Esophagus muscularis mucosa (tissue), 4 donors: ENCODE measurements around the gene STK39. TPM values are rescaled to one million over a fixed set of nuclear protein-coding genes. Genes with fewer than 3 reads are reported as not detected.

Source experiments
- DNase-seq: peaks from one replicate; pipeline ENCODE4 v3.0.0-alpha.2; 2017; ENCODE audit errors: extremely low spot score
- H3K27ac ChIP-seq, 4 donors: fragments of 200-600 bp; sonication (generic); replicated peaks in 1 of 4; 1 replicate in 3 of 4; 2 replicates in 1 of 4; pipeline ENCODE4 v1.5.1; 2016 to 2019; ENCODE audit warnings: mild to moderate bottlenecking in 1 of 4
- H3K27me3 ChIP-seq, 4 donors: fragments of 200-600 bp; sonication (generic); one replicate each; pipeline versions ENCODE4 v1.5.1 to v1.6.0; 2016 to 2019
- H3K36me3 ChIP-seq, 4 donors: fragments of 200-600 bp; sonication (generic); one replicate each; pipeline ENCODE4 v1.5.1; 2016 to 2019
- H3K4me1 ChIP-seq, 4 donors: fragments of 200-600 bp; sonication (generic); one replicate each; pipeline ENCODE4 v1.5.1; 2016 to 2019
- H3K4me3 ChIP-seq, 4 donors: fragments of 200-600 bp; sonication (generic); 1 replicate in 2 of 4; 2 replicates in 2 of 4; pipeline ENCODE4 v1.5.1; 2016 to 2019; ENCODE audit warnings: mild to moderate bottlenecking in 4 of 4, moderate library complexity in 1 of 4
- H3K9me3 ChIP-seq, 4 donors: fragments of 200-600 bp; sonication (generic); 1 replicate in 3 of 4; 2 replicates in 1 of 4; pipeline ENCODE4 v1.5.1; 2016 to 2019
- EP300 ChIP-seq: sonication (generic); formaldehyde crosslinking; IDR thresholded peaks from one replicate; pipeline ENCODE4 v1.6.1; 2017; ENCODE audit warnings: antibody characterized with exemption
- POLR2A ChIP-seq: fragments of 450-650 bp; IDR thresholded peaks from one replicate; pipeline ENCODE4 v1.6.1; 2017; ENCODE audit warnings: antibody characterized with exemption, moderate library complexity, mild to moderate bottlenecking, low read depth
- POLR2AphosphoS5 ChIP-seq, 2 donors: sonication (generic); formaldehyde crosslinking; IDR thresholded peaks; one replicate each; pipeline ENCODE4 v1.6.1; 2017; ENCODE audit warnings: antibody characterized with exemption in 2 of 2
- WGBS: methylation state at CpG from one replicate; pipeline ENCODE4 v1.1.5; 2018; 5-methylcytosine and 5-hydroxymethylcytosine counted together
- intact Hi-C: fragments of 100-400 bp; cut with DNase I; formaldehyde crosslinking; loops from one replicate; pipeline ENCODE4 v1.15.1; 2023
- total RNA-seq, 4 donors: library from RNA; depleted of rRNA; stranded (reverse); fragments of >200 nt; gene quantifications; one replicate each; pipeline versions ENCODE4 v1.1.0 to v1.2.1, GENCODE V29; 2016
- TF ChIP-seq, protein P1 (sequence below), 3 experiments: fragments of 200-600 bp in 2 of 3; fragments of 450-650 bp in 1 of 3; sonication (generic) in 2 of 3; IDR thresholded peaks; one replicate each; pipeline ENCODE4 v1.5.1; 2017 to 2019; ENCODE audit warnings: antibody characterized with exemption in 3 of 3, mild to moderate bottlenecking in 2 of 3, moderate library complexity in 1 of 3

STK39 gene
- total RNA-seq, 4 donors from 2014 or later: 32.5 to 49.1 (median 41.5) TPM

DNA sequence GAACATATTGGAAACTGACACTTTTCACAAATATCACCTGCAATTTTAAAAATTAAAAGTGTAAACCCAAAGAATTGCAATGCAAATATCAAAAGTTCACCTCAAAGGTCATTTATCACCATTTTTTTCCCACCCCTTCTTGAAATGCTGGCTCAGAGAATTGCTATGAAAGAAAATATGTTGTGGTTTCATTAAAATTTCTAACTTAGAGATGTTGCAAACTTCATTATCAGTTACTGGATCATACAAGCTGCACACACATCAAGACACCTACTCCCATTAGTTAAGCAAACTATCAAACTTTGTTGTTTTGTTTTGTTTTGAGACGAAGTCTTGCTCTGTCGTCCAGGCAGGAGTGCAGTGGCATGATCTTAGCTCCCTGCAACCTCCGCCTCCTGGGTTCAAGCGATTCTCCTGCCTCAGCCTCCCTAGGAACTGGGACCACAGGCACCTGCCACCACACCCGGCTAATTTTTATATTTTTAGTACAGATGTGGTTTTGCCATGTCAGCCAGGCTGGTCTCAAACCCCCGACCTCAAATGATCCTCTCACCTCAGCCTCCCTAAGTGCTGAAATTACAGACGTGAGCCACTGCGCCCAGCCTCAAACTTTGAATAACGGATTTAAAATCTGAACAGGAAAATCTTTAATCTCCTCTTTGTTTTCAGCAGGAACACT, 37.0 kb downstream of the STK39 start:
- peak overlapping the region; percentile 46 to 63 (median 54) for H3K27ac ChIP-seq
- TF ChIP-seq POLR2AphosphoS5 (IDR thresholded peaks at IDR 0.05) (no peak), EP300 (no peak), POLR2A (no peak)
- TF ChIP-seq, protein P1, sequence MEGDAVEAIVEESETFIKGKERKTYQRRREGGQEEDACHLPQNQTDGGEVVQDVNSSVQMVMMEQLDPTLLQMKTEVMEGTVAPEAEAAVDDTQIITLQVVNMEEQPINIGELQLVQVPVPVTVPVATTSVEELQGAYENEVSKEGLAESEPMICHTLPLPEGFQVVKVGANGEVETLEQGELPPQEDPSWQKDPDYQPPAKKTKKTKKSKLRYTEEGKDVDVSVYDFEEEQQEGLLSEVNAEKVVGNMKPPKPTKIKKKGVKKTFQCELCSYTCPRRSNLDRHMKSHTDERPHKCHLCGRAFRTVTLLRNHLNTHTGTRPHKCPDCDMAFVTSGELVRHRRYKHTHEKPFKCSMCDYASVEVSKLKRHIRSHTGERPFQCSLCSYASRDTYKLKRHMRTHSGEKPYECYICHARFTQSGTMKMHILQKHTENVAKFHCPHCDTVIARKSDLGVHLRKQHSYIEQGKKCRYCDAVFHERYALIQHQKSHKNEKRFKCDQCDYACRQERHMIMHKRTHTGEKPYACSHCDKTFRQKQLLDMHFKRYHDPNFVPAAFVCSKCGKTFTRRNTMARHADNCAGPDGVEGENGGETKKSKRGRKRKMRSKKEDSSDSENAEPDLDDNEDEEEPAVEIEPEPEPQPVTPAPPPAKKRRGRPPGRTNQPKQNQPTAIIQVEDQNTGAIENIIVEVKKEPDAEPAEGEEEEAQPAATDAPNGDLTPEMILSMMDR (IDR thresholded peaks at IDR 0.05): no peak
- no peak for DNase-seq
- H3K36me3 ChIP-seq: no peaks in the 10 kb centered on the region
- WGBS: 75% methylated on average over 9 of the region's 9 CpGs
- no peaks in the 10 kb centered on the region for H3K9me3 ChIP-seq
- H3K4me3 ChIP-seq: peak overlapping the region; percentile 15 to 45 (median 32)
- no peaks in the 10 kb centered on the region for H3K27me3 ChIP-seq
- intact Hi-C loops: no loop called here
- H3K4me1 ChIP-seq: peaks cover 28 to 47% (median 37%) of the 10 kb centered on the region in 4 donors

DNA sequence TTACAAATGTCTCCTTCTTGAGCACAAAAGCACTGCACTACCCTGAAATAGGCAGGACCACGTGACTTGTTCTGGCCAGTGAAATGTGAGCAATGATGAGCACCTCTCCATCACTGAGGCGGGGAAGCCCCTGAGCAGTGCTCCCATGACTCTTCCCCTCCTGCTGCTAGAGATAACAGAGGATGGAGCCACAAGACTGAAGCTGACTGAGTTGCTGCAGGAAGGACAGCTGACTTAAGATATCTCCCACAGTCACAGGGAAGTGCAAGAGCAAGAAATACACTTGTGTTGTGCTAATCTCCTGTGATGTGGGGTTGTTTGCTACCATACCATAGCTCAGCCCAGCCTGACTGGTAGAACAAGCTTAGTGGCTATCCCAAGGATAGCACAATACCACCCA, 38.7 kb downstream of the STK39 start:
- no peak for TF ChIP-seq EP300
- TF ChIP-seq POLR2AphosphoS5 (IDR thresholded peaks at IDR 0.05): no peak
- TF ChIP-seq POLR2A: no peak
- TF ChIP-seq, protein P1 (IDR thresholded peaks at IDR 0.05): no peak
- WGBS: 100% methylated on average over 2 of the region's 2 CpGs
- Histone ChIP-seq H3K36me3 (no peaks in the 10 kb centered on the region), H3K27me3 (no peaks in the 10 kb centered on the region), H3K27ac (no peak overlapping the region), H3K9me3 (no peaks in the 10 kb centered on the region), H3K4me1 (peaks cover 28 to 39% (median 32%) of the 10 kb centered on the region in 4 donors), H3K4me3 (no peak overlapping the region)
- intact Hi-C loops: no loop called here
- DNase-seq: no peak

DNA sequence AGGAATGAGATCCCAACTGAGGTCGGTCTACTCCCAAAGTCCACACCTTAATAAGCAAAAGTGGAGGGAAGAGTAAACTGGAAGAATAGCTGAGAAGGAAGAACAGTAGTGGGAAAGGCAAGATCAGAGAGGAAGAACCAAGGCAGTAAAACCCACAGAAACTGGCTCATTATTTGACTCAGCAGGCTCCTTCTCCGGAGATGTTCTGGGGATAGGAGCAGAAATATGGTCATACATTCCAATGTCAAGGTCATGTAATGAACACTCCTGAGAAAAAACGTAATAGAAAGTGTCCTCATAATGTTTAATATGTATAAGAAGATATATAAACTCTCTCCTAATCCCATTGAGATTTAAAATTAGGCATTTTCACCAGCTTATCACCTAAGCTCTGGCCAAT, 39.5 kb downstream of the STK39 start:
- Histone ChIP-seq H3K4me1 (peaks cover 24 to 33% (median 25%) of the 10 kb centered on the region in 4 donors), H3K27me3 (no peaks in the 10 kb centered on the region), H3K36me3 (no peaks in the 10 kb centered on the region), H3K4me3 (no peak overlapping the region), H3K27ac (no peak overlapping the region), H3K9me3 (no peaks in the 10 kb centered on the region)
- TF ChIP-seq, protein P1 (IDR thresholded peaks at IDR 0.05): no peak
- TF ChIP-seq POLR2AphosphoS5 (IDR thresholded peaks at IDR 0.05): no peak
- TF ChIP-seq EP300: no peak
- no peak for TF ChIP-seq POLR2A
- intact Hi-C loops: no loop called here
- WGBS: 66% methylated on average over 3 of the region's 3 CpGs
- no peak for DNase-seq

DNA sequence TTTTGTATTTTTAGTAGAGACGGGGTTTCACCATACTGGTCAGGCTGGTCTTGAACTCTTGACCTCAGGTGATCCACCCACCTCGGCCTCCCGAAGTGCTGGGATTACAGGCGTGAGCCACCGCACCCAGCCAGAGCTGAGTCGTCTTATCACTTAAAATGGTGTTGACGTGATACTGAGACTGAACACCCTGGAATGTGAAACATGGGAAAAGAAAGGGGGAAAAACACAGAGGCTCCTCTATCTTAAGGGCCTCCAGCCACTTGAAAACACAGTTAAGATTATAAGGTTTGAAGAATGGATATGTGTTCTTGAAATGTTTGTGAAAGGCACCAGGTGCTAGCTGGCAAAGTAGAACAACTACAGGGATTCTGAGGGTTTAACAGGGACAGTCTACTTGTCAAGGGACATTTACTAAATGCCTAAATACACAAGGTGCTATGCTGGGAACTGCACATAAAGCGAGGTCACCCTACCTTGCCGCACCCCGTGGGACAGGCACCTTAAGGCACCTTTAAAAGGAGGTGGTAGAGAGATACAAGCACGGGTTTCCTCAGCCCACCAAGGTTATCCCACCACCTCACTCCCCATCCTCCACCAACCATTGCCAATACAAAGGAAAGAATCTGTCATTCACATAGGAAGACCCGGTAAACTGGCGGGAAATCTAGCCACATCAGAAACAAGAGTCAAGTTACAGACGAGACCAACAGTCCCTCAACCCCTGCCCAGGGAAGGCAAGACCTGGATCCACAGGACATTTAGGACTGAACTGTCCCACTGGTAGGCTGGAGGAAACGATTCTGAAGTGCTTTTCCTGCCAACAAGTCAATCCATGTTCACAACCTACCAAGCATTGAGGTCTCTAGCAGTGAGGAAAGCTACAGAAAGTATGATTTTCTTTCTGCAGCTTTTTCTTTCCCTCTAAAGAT, 43.4 kb downstream of the STK39 start:
- Histone ChIP-seq H3K4me3 (no peak overlapping the region), H3K27me3 (no peaks in the 10 kb centered on the region), H3K9me3 (no peaks in the 10 kb centered on the region), H3K36me3 (no peaks in the 10 kb centered on the region), H3K4me1 (peaks cover 9 to 43% (median 24%) of the 10 kb centered on the region in 4 donors), H3K27ac (no peak overlapping the region)
- no peak for DNase-seq
- TF ChIP-seq POLR2AphosphoS5 (IDR thresholded peaks at IDR 0.05) (no peak), EP300 (no peak), POLR2A (no peak)
- TF ChIP-seq, protein P1 (IDR thresholded peaks at IDR 0.05): no peak
- WGBS: 89% methylated on average over 15 of the region's 15 CpGs
- intact Hi-C loops: no loop called here
